ENCODE measurements around the gene COL4A5. TPM values are rescaled to one million over a fixed set of nuclear protein-coding genes. Genes with fewer than 3 reads are reported as not detected.

Gene COL4A5
- total and polyA plus RNA-seq, 12 donors = 5.1 to 13.5 (median 10.8) TPM

DNA sequence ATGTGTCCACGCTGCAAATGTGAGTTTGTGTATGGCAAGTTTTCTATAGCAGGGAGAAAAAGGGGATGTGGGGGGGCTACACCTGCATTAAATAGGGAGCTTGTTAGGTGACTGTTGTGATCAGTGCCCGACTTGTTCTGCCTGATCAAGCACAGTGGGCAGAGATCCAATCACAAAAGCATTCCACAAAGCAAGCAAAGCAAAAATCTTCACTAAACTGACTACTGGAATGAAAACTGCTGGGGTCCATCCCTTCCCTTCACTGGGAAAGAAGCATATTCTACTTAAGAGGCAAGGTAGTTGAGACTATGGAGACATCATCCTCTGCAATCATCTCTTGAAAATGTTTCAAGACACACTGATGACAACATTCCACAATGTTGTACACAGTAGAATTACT is 291.5 kb downstream of the COL4A5 start:
- Histone ChIP-seq H3K36me3 (no peaks in the 10 kb centered on the region), H3K9me3 (no peaks in the 10 kb centered on the region), H3K27me3 (peaks cover 0 to 96% (median 46%) of the 10 kb centered on the region in 7 donors), H3K4me1 (peaks cover 0 to 4% (median 0%) of the 10 kb centered on the region in 9 donors), H3K27ac (no peak overlapping the region), H3K4me3 (no peak overlapping the region)
- 9 to 20% methylated on average over 2 of the region's 2 CpGs for WGBS, 2 donors
- ATAC-seq = no peak
- DNase-seq = no peak
- intact Hi-C loops (cut with DNase I) = no loop called here
- TF ChIP-seq, protein P1, sequence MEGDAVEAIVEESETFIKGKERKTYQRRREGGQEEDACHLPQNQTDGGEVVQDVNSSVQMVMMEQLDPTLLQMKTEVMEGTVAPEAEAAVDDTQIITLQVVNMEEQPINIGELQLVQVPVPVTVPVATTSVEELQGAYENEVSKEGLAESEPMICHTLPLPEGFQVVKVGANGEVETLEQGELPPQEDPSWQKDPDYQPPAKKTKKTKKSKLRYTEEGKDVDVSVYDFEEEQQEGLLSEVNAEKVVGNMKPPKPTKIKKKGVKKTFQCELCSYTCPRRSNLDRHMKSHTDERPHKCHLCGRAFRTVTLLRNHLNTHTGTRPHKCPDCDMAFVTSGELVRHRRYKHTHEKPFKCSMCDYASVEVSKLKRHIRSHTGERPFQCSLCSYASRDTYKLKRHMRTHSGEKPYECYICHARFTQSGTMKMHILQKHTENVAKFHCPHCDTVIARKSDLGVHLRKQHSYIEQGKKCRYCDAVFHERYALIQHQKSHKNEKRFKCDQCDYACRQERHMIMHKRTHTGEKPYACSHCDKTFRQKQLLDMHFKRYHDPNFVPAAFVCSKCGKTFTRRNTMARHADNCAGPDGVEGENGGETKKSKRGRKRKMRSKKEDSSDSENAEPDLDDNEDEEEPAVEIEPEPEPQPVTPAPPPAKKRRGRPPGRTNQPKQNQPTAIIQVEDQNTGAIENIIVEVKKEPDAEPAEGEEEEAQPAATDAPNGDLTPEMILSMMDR (IDR thresholded peaks at IDR 0.05) = no peak

DNA sequence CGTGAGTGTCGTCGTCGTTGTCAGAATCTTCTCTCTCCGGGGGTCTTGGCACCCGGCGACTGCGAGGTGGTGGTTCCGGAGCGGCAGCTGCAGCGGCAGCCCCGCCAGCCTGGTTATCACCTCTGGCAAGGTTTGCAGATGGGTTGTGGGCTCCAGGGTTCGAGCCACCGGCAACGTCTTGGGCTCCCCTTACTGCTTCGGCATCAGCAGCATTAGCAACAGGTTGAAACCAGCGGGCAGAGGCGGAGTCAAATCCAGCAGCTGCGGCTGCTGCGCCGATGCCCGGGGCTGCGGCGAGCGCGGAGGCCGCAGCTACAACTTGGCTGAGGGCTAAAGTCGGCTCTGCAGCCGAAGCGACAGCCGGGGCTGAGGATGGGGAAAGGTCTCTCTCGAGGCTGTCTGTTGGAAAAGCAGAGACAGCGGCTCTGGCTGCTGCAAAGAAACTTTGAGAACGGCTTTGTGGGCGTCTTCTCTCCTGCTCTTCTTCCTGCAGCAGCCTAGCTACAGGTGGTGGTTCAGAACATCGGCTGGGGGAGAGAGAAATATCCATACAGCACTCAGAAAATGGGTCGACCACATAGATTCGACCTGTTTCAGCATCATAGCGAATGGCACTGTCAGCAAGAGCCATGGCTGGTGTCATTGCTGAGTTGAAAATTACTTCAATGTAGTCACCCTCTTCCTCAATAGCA is 293.1 kb downstream of the COL4A5 start:
- no peak overlapping the region for H3K4me3 ChIP-seq
- no peak for ATAC-seq
- no peak for DNase-seq
- H3K4me1 ChIP-seq = peaks cover 0 to 13% (median 0%) of the 10 kb centered on the region in 9 donors
- H3K27ac ChIP-seq = no peak overlapping the region
- H3K36me3 ChIP-seq = no peaks in the 10 kb centered on the region
- H3K27me3 ChIP-seq = peaks cover 0 to 98% (median 62%) of the 10 kb centered on the region in 7 donors
- intact Hi-C loops (cut with DNase I) = no loop called here
- no peaks in the 10 kb centered on the region for H3K9me3 ChIP-seq
- WGBS, 2 donors = 3 to 5% methylated on average over 38 to 39 of the region's 39 CpGs
- TF ChIP-seq, protein P1 (IDR thresholded peaks at IDR 0.05) = no peak

DNA sequence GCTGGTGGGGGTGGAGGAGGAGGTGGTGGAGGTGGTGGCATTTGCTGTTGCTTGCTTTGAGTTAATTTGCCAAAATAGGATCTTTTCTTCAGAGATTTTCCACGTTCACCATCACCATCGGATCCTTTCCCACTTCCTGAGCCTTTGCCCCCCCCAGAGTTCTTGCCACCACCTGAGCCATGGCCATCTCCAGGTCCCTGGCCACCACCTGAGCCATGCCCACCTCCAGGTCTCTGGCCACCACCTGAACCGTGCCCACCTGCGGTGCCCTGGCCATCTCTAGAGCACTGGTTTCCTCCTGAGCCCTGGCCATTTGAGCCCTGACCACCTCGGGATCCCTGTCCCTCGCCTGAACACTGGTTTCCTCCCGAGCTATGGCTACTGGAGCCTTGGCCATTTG is 294.8 kb downstream of the COL4A5 start:
- peaks cover 0 to 13% (median 0%) of the 10 kb centered on the region in 9 donors for H3K4me1 ChIP-seq
- ATAC-seq (no peak), DNase-seq (no peak)
- H3K4me3 ChIP-seq = no peak overlapping the region
- peaks cover 0 to 98% (median 77%) of the 10 kb centered on the region in 7 donors for H3K27me3 ChIP-seq
- TF ChIP-seq, protein P1 (IDR thresholded peaks at IDR 0.05) = no peak
- H3K36me3 ChIP-seq = no peaks in the 10 kb centered on the region
- intact Hi-C loops (cut with DNase I) = no loop called here
- H3K27ac ChIP-seq = no peak overlapping the region
- no peaks in the 10 kb centered on the region for H3K9me3 ChIP-seq
- 62 to 69% methylated on average over 7 of the region's 7 CpGs for WGBS, 2 donors

GRCh38 chrX:108735091-108735678 is 295.5 kb downstream of the COL4A5 start:
- H3K4me1 ChIP-seq = peaks cover 0 to 13% (median 0%) of the 10 kb centered on the region in 9 donors
- 5 to 6% methylated on average over 21 to 36 of the region's 36 CpGs for WGBS, 2 donors
- DNase-seq (no peak), ATAC-seq (no peak)
- intact Hi-C loops (cut with DNase I) = no loop called here
- H3K27me3 ChIP-seq = peaks cover 0 to 99% (median 84%) of the 10 kb centered on the region in 7 donors
- H3K27ac ChIP-seq = no peak overlapping the region
- no peaks in the 10 kb centered on the region for H3K9me3 ChIP-seq
- TF ChIP-seq, protein P1 (IDR thresholded peaks at IDR 0.05) = no peak
- H3K36me3 ChIP-seq = no peaks in the 10 kb centered on the region
- peak overlapping the region in 2 of 10 donors; percentile 27 to 37 for H3K4me3 ChIP-seq

Data from heart right ventricle (tissue), 16 donors.